ENCODE results near the gene WDR47.
"Not testable (repeated sequence)": the region's sequence is repeated elsewhere in the genome, so short reads cannot be mapped to it uniquely, and the experiment has no call there.

The WDR47 gene

GRCh38 chr1:108960719-108961118, 81.2 kb downstream of the WDR47 start:
- H3K4me1 Mint-ChIP-seq: peaks cover 45% of the 10 kb centered on the region
- H3K9me3 Mint-ChIP-seq: no peaks in the 10 kb centered on the region
- H3K4me3 Mint-ChIP-seq: no peak overlapping the region
- ATAC-seq: no peak
- H3K27me3 Mint-ChIP-seq: no peaks in the 10 kb centered on the region
- H3K36me3 Mint-ChIP-seq: peaks cover 38% of the 10 kb centered on the region
- H3K27ac Mint-ChIP-seq: no peak overlapping the region

GRCh38 chr1:108957888-108958287, 84.0 kb downstream of the WDR47 start:
- Mint-ChIP-seq H3K9me3 (no peaks in the 10 kb centered on the region), H3K4me3 (no peak overlapping the region), H3K27ac (no peak overlapping the region), H3K36me3 (peaks cover 61% of the 10 kb centered on the region), H3K4me1 (peaks cover 54% of the 10 kb centered on the region), H3K27me3 (no peaks in the 10 kb centered on the region)
- ATAC-seq: no peak

GRCh38 chr1:108955881-108956280, 86.0 kb downstream of the WDR47 start:
- H3K4me1 Mint-ChIP-seq: peaks cover 43% of the 10 kb centered on the region
- no peak overlapping the region for H3K4me3 Mint-ChIP-seq
- peaks cover 61% of the 10 kb centered on the region for H3K36me3 Mint-ChIP-seq
- H3K9me3 Mint-ChIP-seq: no peaks in the 10 kb centered on the region
- ATAC-seq: no peak
- no peaks in the 10 kb centered on the region for H3K27me3 Mint-ChIP-seq
- H3K27ac Mint-ChIP-seq: no peak overlapping the region

GRCh38 chr1:108955111-108955510, 86.8 kb downstream of the WDR47 start:
- Mint-ChIP-seq H3K27ac (no peak overlapping the region), H3K9me3 (no peaks in the 10 kb centered on the region), H3K4me3 (no peak overlapping the region), H3K4me1 (peaks cover 35% of the 10 kb centered on the region), H3K27me3 (no peaks in the 10 kb centered on the region), H3K36me3 (peaks cover 56% of the 10 kb centered on the region)
- no peak for ATAC-seq

GRCh38 chr1:108953452-108953851, 88.5 kb downstream of the WDR47 start:
- no peak overlapping the region for H3K27ac Mint-ChIP-seq
- H3K36me3 Mint-ChIP-seq: peaks cover 52% of the 10 kb centered on the region
- no peak overlapping the region for H3K4me3 Mint-ChIP-seq
- no peaks in the 10 kb centered on the region for H3K9me3 Mint-ChIP-seq
- no peaks in the 10 kb centered on the region for H3K27me3 Mint-ChIP-seq
- H3K4me1 Mint-ChIP-seq: peaks cover 39% of the 10 kb centered on the region
- ATAC-seq: no peak

- Mint-ChIP-seq H3K9me3 (no peaks in the 10 kb centered on the region), H3K27ac (no peak overlapping the region), H3K36me3 (peaks cover 53% of the 10 kb centered on the region), H3K4me1 (peaks cover 32% of the 10 kb centered on the region), H3K4me3 (no peak overlapping the region), H3K27me3 (no peaks in the 10 kb centered on the region)
- ATAC-seq: no peak
These were observed 90.7 kb downstream of the WDR47 start for GRCh38 chr1:108951242-108951641.

- Mint-ChIP-seq H3K4me1 (peaks cover 26% of the 10 kb centered on the region), H3K27me3 (no peaks in the 10 kb centered on the region), H3K9me3 (no peaks in the 10 kb centered on the region), H3K27ac (peak overlapping the region; percentile 11), H3K4me3 (no peak overlapping the region), H3K36me3 (peaks cover 44% of the 10 kb centered on the region)
- no peak for ATAC-seq
These were observed 92.9 kb downstream of the WDR47 start for GRCh38 chr1:108949044-108949443.

- H3K36me3 Mint-ChIP-seq: peaks cover 41% of the 10 kb centered on the region
- H3K27me3 Mint-ChIP-seq: no peaks in the 10 kb centered on the region
- no peak overlapping the region for H3K4me3 Mint-ChIP-seq
- peaks cover 18% of the 10 kb centered on the region for H3K4me1 Mint-ChIP-seq
- no peaks in the 10 kb centered on the region for H3K9me3 Mint-ChIP-seq
- no peak for ATAC-seq
- no peak overlapping the region for H3K27ac Mint-ChIP-seq
These were observed 93.9 kb downstream of the WDR47 start for GRCh38 chr1:108947871-108948525.

GRCh38 chr1:108936170-108936569, 105.7 kb downstream of the WDR47 start:
- no peak overlapping the region for H3K4me3 Mint-ChIP-seq
- H3K27ac Mint-ChIP-seq: no peak overlapping the region
- no peaks in the 10 kb centered on the region for H3K9me3 Mint-ChIP-seq
- no peaks in the 10 kb centered on the region for H3K4me1 Mint-ChIP-seq
- no peak for ATAC-seq
- H3K27me3 Mint-ChIP-seq: no peaks in the 10 kb centered on the region
- H3K36me3 Mint-ChIP-seq: peaks cover 44% of the 10 kb centered on the region

- no peaks in the 10 kb centered on the region for H3K9me3 Mint-ChIP-seq
- H3K4me1 Mint-ChIP-seq: no peaks in the 10 kb centered on the region
- ATAC-seq: no peak
- no peak overlapping the region for H3K27ac Mint-ChIP-seq
- no peaks in the 10 kb centered on the region for H3K27me3 Mint-ChIP-seq
- H3K36me3 Mint-ChIP-seq: peaks cover 52% of the 10 kb centered on the region
- H3K4me3 Mint-ChIP-seq: no peak overlapping the region
These were observed 108.0 kb downstream of the WDR47 start for GRCh38 chr1:108933944-108934343.

- H3K36me3 Mint-ChIP-seq: peaks cover 31% of the 10 kb centered on the region
- not testable (repeated sequence) for H3K27me3 Mint-ChIP-seq, H3K9me3 Mint-ChIP-seq, H3K27ac Mint-ChIP-seq, H3K4me3 Mint-ChIP-seq, ATAC-seq, H3K4me1 Mint-ChIP-seq
These were observed 114.3 kb downstream of the WDR47 start for GRCh38 chr1:108927565-108927964.

GRCh38 chr1:108925920-108926319, 116.0 kb downstream of the WDR47 start:
- no peak overlapping the region for H3K4me3 Mint-ChIP-seq
- H3K9me3 Mint-ChIP-seq: no peaks in the 10 kb centered on the region
- no peaks in the 10 kb centered on the region for H3K4me1 Mint-ChIP-seq
- no peak overlapping the region for H3K27ac Mint-ChIP-seq
- no peaks in the 10 kb centered on the region for H3K27me3 Mint-ChIP-seq
- peaks cover 35% of the 10 kb centered on the region for H3K36me3 Mint-ChIP-seq
- ATAC-seq: no peak
